GM21515 (cell line): ENCODE data around the gene ELAVL1.
A peak's percentile ranks its signal among the peaks of the same experiment; 100 is the strongest.

Experiments used
- ATAC-seq: cut with Tn5 transposase; IDR thresholded peaks from one replicate; pipeline ENCODE4 v1.9.1; 2021; ENCODE audit not compliant: unreplicated experiment

The ELAVL1 gene

DNA sequence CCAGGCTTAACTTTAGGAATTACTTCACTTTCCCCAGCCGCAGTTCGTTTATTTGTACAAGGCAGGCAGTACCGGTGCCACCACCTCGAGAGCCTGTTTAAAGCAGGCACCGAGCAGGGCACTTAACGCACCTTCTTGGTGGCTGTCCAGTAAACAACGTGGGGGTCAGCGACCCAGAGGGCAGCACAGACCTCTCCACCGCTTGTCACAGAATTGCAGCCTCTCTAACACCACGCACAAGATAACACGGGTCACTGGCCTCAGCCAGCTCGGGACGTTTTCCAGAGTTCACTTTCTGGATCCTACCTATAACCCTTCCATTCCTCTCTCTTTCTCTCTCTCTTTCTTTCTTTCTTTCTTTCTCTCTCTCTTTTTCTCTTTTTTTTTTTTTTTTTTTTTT is 16.8 kb upstream of the ELAVL1 start:
- ATAC-seq, result no peak

DNA sequence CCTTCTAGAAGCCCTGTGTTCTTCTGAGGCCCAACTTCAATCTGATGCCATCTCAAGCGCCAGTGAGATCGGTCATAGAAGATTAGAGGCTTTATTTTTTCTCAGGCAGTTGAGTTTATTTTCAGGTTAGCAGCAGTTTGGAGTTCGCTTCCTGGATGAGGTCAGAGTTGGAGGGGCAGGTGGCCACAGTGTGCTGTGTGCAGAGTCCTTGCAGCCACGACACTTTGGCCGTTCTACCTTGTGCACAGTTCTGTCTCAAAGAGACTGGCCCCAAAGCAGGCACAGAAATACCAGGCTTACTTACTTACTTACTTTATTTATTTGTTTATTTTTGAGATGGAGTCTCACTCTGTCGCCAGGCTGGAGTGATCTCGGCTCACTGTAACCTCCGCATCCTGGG is 15.9 kb upstream of the ELAVL1 start:
- ATAC-seq, result no peak

DNA sequence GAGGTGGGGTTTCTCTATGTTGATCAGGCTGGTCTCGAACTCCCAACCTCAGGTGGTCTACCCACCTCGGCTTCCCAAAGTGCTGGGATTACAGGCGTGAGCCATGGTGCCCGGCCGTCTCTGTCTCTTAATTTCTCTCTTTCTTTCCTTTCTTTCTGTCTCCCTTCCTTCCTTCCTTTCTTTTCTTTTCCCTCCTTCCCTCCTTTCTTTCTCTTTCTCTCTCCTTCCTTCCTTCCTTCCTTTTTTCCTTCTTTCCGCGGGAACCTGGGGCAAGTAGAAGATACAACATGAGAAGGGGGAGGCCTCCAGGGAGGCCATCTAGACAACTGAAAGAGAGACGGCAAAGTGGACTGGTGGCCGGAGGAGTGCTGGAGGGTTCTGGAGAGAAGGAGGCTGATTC is 15.2 kb upstream of the ELAVL1 start:
- ATAC-seq, result no peak

DNA sequence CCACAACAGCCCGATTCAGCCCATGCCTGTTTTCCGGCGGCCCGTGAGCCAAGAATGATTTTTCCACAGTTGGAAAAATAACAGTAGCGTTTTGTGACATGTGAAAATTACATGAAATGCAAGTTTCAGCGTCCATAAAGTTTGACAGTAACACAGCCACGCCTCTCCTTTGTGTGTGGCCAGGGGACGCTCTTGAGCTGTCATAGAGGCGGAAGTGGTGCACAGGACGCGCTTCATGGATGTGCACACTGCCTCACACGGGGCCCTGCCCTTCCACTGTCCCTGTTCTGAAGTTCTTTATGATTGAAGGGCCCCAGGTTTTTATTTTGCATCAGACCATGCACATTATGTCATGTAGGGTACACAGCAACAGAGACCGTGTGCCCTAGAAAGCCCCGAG is 12.4 kb upstream of the ELAVL1 start:
- ATAC-seq, result no peak

DNA sequence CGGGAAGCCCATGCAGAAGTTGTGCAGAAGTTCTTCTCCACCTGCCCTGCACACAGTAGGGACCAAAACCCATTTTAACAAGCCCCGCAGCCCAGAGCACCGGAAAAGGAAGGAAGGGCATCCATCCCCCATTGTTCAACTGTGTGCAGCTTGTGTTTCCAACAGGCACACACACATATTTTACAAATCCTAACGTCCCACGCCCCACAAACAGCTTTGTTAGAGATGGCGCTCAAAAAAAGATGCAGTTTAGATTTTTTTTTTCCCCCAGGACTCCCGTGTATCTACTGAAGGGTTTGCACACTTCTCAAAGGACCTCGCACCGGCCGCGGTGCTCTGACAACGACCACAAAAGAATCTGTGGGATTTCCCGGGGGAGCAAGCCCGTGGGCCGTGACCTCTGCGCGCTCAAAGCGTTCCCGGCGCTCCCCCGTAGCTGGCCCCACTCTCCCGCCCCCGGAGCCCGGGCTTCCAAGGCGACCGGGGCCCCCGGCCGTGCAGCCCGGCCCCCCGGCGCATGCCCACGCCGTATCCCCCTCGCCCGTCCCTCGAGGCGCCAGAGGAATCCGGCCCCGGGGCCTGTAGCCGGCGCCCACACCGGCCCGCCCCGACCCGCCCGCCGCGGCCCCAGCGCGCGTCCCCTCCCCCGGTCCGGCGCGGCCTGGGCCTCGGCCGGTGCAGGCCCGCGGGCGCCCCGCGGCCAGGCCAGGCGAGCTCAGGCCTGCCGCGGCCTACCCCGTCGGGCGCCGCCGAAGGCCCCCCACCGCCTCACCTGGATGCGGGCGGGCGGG is 523 bp downstream of the ELAVL1 start:
- ATAC-seq, result peak; percentile 21

DNA sequence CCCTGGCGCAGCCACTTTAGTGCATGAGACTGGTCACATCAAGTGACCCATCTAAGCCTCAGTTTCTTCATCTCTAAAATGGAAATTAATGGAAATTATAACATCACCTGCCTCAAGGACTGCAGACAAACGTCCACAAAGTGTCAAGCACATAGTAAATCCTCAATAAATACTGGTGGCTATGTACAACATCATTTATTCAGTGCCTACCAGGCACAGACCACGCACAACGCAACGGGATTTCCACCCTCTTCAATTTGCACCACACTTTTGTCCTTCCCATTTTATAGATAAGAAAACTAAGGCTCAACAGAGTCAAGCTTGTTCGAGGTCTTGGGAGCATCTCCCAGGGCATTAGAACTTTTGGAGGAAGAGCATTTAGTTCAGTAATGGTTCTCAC is 1.4 kb downstream of the ELAVL1 start:
- ATAC-seq, result no peak

DNA sequence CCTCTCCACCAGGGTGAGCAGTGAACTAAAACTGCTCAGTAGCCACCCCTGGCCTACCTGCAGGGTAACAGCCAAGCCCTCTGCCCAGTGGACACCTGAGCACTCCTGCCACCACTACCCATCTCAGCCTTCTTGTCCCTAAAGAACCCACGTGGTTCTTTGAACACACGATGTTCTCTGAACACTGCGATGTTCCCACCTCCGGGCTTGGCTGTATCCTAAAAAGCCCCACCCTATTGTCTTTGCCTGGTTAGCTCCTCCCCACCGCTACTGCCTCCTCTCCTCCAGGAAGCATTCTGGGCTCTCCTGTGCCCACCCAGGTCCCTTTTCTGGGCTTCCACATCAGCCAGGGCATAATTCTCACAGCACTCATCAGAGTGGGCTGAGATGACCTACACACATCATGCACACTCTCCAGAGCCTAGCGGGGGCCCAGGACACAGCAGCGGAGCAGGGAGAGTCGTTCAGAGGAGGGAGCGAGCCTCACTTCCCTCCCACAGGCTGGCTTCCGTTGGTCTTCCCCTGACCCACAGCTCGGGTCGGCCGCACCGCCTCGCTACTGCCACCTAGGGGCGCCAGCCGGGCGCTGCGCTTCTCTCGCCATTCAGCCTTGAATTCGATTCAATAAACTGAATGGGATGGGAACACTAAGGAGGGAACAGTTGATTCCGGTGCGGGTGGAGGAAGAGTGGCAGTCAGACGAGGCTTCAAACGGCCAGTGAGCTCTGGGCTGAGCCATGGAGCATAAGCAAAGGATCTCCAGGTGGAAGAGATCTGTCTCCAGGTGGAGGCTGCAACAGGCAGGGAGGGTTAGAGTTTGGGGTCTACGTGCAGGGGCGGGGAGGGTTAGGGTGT is 3.2 kb downstream of the ELAVL1 start:
- no peak for ATAC-seq

DNA sequence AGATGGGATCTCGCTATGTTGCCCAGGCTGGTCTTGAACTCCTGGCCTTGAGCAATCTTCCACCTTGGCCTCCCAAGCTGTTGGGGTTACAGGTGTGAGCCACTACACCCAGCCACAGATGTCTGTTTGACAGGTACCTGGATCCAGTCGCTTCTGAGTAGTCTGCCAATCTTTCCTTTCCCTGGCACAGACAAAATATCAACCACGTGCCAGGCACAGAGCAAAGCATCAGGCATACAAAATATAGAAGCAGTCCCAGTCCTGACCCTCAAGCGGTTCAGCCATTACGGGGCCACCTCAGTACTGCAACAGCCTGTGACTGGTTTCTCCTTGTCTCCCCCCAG is 3.8 kb downstream of the ELAVL1 start:
- ATAC-seq, result no peak

DNA sequence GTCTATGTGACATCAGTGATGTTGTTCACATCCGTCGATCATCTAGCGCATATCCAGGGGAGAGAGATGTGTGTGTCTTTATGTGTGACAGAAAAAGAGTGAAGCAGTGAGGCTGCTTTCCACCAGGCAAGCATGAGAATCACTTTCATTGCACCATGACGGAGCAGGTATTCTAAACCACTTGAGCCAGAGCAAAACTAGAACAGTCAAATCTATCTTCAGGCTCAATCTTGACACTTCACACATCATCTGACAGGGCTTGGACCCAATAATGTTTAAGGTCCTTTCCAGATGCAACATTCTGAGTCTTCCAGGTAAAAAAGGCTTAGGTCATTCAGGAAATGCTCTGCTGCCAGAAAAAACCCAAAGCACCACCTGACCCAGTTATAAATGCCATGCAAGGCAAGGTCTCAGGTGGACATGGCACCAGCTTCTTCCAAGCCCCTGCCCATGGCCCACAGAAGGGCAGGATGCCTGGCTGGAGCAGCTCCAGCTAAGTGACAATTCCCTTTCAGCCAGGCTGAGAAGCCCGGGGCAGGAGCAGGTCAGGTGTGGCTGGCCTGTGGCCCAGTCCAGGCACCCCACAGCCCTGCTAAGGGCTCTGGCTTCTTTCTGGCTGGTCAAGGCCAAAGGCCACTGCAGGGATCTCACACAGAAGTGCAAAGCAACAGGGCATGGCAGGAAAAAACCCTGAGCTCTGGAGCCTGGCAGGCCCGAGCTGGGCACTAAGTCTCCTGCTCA is 5.0 kb downstream of the ELAVL1 start:
- no peak for ATAC-seq

DNA sequence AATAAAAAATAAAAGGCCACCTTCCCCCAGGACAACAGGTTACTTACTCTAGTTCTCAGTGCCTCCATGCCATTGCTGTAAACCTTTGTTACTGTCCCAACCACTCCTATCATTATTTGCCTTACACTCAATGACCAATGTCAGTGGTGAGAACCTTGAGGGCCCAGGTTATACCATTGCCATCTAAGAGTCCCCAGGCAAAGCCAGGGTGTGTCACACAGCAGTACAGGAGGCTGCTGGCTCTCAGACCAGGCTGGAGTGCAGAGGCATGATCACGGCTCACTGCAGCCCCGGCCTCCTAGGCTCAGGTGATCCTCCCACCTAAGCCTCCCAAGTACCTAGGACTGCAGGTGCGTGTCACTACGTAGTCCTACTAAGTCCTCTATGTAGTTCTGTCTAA is 6.1 kb downstream of the ELAVL1 start:
- no peak for ATAC-seq

DNA sequence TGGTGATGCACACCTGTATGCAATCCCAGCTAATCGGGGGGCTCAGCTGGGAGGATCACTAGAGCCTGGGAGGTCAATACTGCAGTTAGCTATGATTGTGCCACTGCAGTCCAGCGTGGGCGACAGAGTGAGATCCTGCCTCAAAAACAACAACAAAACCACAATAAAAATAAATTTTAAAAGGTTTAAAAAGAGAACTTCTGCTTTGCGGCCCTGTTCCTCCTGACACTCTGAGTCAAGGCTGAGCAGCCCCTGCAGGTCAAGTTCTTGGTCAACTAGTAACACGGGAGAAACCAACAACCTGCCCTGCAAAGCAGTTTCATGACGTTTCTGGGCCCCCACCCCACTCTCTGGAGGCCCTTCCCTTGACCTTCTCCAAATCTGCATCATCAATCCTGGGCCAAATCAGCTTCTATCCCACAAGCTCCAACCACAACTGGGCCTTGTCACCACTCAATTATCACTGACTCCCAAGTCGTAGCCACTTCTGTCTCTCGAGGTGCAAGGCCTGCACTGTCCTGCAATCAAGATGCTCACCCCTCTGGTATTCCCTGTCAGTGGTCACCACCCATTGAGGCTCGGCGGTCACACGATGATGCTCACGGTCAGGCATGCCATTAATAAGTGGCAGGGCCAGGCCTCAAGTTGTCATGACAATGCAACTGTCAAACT is 7.5 kb downstream of the ELAVL1 start:
- ATAC-seq, result no peak

DNA sequence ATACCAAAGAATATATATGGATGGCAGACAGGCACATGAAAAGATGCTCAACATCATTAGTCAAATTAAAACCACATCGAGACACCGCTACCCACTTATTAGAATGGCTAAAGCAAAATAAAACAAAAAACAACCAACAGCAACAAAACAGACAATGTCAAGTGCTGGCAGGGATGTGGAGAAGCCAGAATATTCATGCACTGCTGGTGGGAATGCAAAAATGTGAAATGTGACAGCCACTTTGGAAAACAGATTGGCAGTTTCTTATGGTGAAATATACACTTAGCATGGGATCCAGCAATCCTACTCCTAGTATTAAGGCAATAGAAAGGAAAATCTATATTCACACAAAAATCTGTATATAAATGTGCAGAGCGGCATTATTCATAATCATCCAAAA is 8.6 kb downstream of the ELAVL1 start:
- ATAC-seq, result no peak

DNA sequence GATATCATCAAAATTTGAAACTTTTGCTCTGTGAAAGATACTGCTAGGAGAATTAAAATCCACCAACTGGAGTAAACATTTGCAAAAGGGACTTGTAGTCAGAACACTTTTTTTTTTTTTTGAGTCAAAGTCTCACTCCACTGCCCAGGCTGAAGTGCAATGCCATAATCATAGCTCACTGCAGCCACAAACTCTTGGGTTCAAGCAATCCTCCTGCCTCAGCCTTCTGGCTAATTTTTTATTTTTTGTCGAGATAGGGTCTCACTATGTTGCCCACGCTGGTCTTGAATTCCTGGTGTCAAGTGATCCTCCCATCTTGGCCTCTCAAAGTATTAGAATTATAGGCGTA is 9.7 kb downstream of the ELAVL1 start:
- ATAC-seq, result no peak

DNA sequence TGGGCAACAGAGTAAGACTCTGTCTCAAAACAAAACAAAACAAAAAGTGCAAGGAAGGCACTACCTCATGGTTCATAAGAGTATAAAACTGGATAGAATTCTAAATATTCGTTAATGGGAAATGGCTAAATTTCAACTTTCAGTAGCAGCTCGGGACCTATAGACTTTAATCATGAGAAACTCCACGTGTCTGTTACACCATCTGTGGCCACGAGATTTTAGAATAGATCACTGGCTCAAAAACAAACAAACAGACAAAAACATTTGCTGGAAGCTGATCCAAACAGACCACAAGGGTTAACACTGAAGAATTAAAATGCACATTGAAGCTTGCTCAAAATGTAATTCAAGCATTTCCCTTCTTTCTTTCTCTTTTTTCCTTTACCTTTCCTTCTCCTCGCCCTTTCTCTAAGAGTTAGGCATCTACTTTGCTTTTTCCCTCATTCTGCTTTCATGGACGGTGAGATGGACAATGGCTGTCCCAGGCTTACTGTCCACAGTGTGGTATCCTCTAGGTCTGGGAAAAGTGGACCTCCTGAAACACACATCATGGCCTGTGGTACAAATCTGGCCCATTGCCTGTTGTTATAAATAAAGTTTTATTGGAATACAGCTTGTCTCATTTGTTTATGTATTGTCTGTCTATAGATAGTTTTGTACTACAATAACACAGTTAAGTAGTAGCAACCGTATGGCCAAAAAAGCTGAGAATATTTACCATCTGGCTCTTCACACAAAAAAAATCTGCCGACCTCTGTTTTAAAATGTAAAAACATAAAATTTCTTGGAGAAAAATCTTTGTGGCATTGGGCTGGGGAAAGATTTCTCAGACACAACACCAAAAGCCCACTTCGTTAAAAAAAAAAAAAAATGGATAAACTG is 10.3 kb downstream of the ELAVL1 start:
- ATAC-seq, result no peak

DNA sequence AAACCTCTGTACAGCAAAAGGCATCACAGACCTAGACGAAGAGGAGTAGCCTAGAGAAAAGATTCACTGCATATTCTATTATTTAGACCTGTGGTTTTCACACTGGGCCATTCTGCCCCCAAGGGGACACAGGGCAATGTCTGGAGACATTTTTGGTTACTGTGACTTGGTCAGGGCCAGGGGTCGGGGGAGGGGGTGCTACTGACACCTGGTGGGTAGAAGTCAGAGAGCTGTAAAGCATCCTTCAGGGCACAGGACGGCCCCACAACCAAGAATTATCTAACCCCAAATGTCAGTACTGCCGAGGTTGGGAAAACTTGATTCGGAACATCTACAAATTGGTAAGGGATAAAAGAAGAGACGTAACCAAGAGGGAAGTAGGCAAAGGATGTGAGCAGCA is 11.3 kb downstream of the ELAVL1 start:
- ATAC-seq, result no peak

DNA sequence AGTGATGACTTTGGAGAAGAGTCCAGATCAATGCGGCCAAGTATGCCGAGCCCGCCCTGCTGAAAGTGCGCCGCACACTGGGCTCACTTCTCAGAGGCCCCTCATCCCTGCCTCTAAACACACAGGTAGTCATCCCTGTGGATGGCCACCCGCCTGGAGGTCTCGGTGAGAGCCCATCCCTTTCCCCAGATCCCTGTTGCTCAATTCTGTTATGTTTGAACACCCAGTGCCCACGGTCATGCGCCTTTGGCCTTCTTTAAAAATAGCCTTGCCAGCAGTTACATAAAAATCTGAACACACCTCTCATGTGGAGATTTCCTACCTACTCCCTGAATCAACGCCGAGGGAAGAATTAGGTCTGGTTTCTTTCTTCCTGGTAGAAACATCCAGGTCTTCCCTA is 11.9 kb downstream of the ELAVL1 start:
- ATAC-seq, result no peak

DNA sequence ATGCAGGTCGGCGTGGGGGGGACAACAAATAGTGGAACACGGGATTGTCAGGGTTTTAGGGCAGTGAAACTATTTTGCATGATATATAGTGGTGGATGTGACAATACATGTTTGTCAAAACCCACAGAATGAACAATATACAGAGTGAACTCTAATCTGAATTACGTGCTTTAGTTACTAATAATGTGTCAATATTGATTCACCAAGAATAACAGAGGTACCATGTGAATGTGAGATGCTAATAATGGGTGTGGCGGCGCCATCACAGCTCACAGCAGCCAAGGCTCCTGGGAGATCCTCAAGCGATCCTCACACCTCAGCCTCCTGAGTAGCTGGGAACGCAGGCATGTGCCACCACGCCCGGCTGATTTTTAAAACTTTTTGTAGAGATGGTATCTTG is 12.9 kb downstream of the ELAVL1 start:
- ATAC-seq, result no peak

DNA sequence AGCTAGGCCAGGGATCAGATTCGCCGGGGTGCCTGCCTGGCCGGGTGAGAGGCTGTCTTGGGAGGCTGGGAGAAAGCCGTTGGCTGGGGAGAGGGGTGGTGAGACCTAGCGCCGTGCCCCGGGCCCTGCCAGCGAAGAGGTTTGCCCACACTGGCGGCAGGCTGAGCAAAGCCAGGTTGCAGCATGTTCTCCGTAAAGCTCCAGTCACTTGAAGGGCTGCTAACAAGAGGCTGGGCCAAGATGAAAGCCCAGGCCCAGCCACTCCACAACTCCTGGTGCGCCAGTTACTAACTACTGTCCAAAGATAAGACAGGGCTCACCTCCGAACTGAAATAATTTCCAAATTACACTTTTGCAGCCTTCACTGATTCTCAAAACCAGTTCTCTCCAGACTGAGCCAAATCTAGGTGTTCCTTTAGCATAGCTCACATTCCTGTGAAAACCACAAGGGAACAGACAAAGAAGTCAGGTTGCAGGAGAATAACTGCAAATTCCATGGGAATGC is 16.3 kb downstream of the ELAVL1 start:
- no peak for ATAC-seq

DNA sequence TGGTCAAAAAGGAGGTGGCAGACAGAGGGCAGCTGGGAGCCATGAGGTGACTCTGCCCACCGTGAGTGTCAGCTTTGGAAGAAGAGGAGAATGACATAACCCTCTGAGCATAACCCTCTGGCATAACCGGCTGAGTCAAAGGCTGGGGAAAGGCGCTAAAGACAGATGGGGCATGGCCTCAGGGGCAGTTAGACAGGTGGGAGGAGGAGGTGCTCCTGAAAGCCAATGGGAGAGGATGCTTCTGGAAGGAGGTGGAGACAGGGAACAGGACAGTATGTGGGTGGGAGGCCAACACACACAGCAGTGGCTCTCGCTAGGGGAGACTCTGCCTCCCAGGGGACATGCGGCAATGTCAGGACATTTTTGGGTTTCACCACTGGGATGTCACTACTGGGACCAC is 17.1 kb downstream of the ELAVL1 start:
- no peak for ATAC-seq

DNA sequence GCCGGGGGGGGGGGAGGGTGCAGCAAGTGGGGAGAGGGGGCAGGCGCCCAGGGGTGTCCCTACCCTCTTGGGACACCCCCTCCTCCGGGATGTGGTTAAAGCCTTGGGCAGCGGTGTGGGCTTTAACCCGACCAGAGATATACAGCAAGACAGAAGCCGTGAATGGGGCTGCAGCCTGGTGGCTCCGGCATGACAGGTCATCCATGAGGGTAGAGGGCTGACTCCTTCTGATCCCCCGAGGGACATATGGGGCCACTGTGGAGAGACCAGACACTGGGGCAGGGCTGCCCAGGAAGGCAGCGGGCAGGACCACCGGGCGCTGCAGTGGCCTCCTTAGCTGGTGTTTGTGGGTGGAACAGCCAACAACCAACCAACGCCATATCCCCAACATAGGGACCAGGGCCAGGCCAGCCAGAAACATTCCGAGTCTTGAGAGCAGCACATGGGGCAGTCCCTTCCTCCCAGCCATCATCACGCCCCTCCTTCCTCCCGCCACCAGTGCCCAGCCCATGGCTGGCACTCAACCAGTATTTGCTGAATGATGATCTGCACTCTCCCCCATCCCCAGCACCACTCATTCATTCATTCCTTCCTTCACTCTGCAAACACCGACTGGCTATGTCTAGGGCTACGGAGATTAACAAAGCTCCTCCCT is 18.2 kb downstream of the ELAVL1 start:
- ATAC-seq, result no peak
